GM11168 (cell line): ENCODE data around the gene PSMB8.

ENCODE experiments used
- in situ Hi-C: fragments of 300-500 bp; cut with MboI; formaldehyde crosslinking; loops from one replicate; pipeline ENCODE4 v1.12.0; 2022; ENCODE audit warnings: low sequenced_read_pairs; ENCODE audit not compliant: unreplicated experiment

Gene PSMB8

GRCh38 chr6:32839356-32839755, 4.5 kb downstream of the PSMB8 start:
- in situ Hi-C loops = no loop called here

- in situ Hi-C loops = no loop called here
Observed at GRCh38 chr6:32838114-32838958, 5.5 kb downstream of the PSMB8 start, which contains the start of gene TAP2. TAP2 (minus strand) TSS chr6:32838739; CDS start chr6:32838233, 506 bp downstream.

GRCh38 chr6:32837651-32838113, 6.2 kb downstream of the PSMB8 start:
- in situ Hi-C loops = no loop called here

GRCh38 chr6:32836873-32837272, 7.0 kb downstream of the PSMB8 start:
- in situ Hi-C loops = no loop called here

- in situ Hi-C loops = no loop called here
Observed at GRCh38 chr6:32835167-32835893, 8.5 kb downstream of the PSMB8 start.

- in situ Hi-C loops = loop anchor here (5.0 kb wide), 1 partner anchor 39 kb away; no protein-coding TSS in a partner anchor
Observed at GRCh38 chr6:32833664-32834063, 10.2 kb downstream of the PSMB8 start.

- in situ Hi-C loops = loop anchor here (5.0 kb wide), 1 partner anchor 40 kb away; no protein-coding TSS in a partner anchor
Observed at GRCh38 chr6:32832535-32832934, 11.3 kb downstream of the PSMB8 start.

- in situ Hi-C loops = loop anchor here (5.0 kb wide), 1 partner anchor 41 kb away; no protein-coding TSS in a partner anchor
Observed at GRCh38 chr6:32830936-32831335, 12.9 kb downstream of the PSMB8 start.

GRCh38 chr6:32830017-32830416, 13.8 kb downstream of the PSMB8 start:
- in situ Hi-C loops = loop anchor here (5.0 kb wide), 1 partner anchor 42 kb away; no protein-coding TSS in a partner anchor

GRCh38 chr6:32829495-32829894, 14.4 kb downstream of the PSMB8 start:
- in situ Hi-C loops = no loop called here

GRCh38 chr6:32827025-32827424, 16.8 kb downstream of the PSMB8 start:
- in situ Hi-C loops = no loop called here

GRCh38 chr6:32825966-32826365, 17.9 kb downstream of the PSMB8 start:
- in situ Hi-C loops = no loop called here

- in situ Hi-C loops = no loop called here
Observed at GRCh38 chr6:32819729-32820128, 24.1 kb downstream of the PSMB8 start.

GRCh38 chr6:32818867-32819266, 25.0 kb downstream of the PSMB8 start:
- in situ Hi-C loops = no loop called here

GRCh38 chr6:32816746-32817204, 27.1 kb downstream of the PSMB8 start, which contains the start of gene HLA-DOB:
HLA-DOB (minus strand) TSS chr6:32817002; CDS start chr6:32816951, 51 bp downstream.
- in situ Hi-C loops = no loop called here

GRCh38 chr6:32815996-32816395, 27.9 kb downstream of the PSMB8 start:
- in situ Hi-C loops = no loop called here

- in situ Hi-C loops = no loop called here
Observed at GRCh38 chr6:32815115-32815514, 28.7 kb downstream of the PSMB8 start.

- in situ Hi-C loops = no loop called here
Observed at GRCh38 chr6:32814145-32814544, 29.7 kb downstream of the PSMB8 start.

GRCh38 chr6:32809171-32809570, 34.7 kb downstream of the PSMB8 start:
- in situ Hi-C loops = no loop called here

GRCh38 chr6:32807020-32807580, 36.7 kb downstream of the PSMB8 start:
- in situ Hi-C loops = no loop called here
